SU-DHL-6 (cell line): ENCODE results near the gene PLCH1.

Source experiments
- H2AFZ ChIP-seq: fragments of 200-600 bp; sonication (generic); 2 replicates; pipeline ENCODE4 v1.6.1; 2014; ENCODE audit warnings: low read depth, mild to moderate bottlenecking, moderate library complexity, mixed read lengths, antibody characterized with exemption, low read length; ENCODE audit not compliant: severe bottlenecking
- H3F3A ChIP-seq: fragments of 200-600 bp; shearing (Covaris generic); 2 replicates; pipeline ENCODE4 v1.6.0; 2016; ENCODE audit warnings: antibody characterized with exemption, mild to moderate bottlenecking; ENCODE audit not compliant: insufficient read depth
- H3K27ac ChIP-seq: fragments of 200-600 bp; sonication (generic); 2 replicates; pipeline ENCODE4 v1.5.1; 2016; ENCODE audit warnings: low read depth, mild to moderate bottlenecking, low read length, moderate library complexity, mixed read lengths
- H3K27me3 ChIP-seq: fragments of 200-600 bp; sonication (generic), shearing (Covaris generic); 2 replicates; pipeline ENCODE4 v1.6.0; 2014; ENCODE audit warnings: mild to moderate bottlenecking, low read length
- H3K36me3 ChIP-seq: fragments of 200-600 bp; sonication (generic); 2 replicates; pipeline ENCODE4 v1.6.1; 2014; ENCODE audit warnings: mild to moderate bottlenecking, low read length, mixed read lengths
- H3K4me2 ChIP-seq: fragments of 300-600, 200-600 bp; shearing (Covaris generic), sonication (generic); 2 replicates; pipeline ENCODE4 v1.6.0; 2014; ENCODE audit warnings: low read length, low read depth, mild to moderate bottlenecking; ENCODE audit not compliant: poor library complexity, severe bottlenecking
- H3K4me3 ChIP-seq: fragments of 200-600 bp; sonication (generic); 2 replicates; pipeline ENCODE4 v1.5.1; 2014; ENCODE audit warnings: antibody characterized with exemption, low read length, mild to moderate bottlenecking, mixed read lengths; ENCODE audit not compliant: insufficient read depth, poor library complexity, severe bottlenecking
- H3K79me2 ChIP-seq: fragments of 200-600 bp; sonication (generic); 2 replicates; pipeline ENCODE4 v1.6.1; 2014; ENCODE audit warnings: mild to moderate bottlenecking, low read length, moderate library complexity; ENCODE audit not compliant: insufficient read depth
- H3K9ac ChIP-seq: fragments of 200-600 bp; sonication (generic); 2 replicates; pipeline ENCODE4 v1.7.0; 2014; ENCODE audit warnings: mild to moderate bottlenecking, low read length
- H3K9me2 ChIP-seq: fragments of 200-600 bp; sonication (generic); replicated peaks from 2 replicates; pipeline ENCODE4 v1.6.1; 2014; ENCODE audit warnings: low read length; ENCODE audit not compliant: insufficient read depth
- H3K9me3 ChIP-seq: fragments of 200-600 bp; sonication (generic); 2 replicates; pipeline ENCODE4 v1.6.1; 2014; ENCODE audit warnings: low read length, mixed read lengths; ENCODE audit not compliant: insufficient read depth
- H4K20me1 ChIP-seq: fragments of 200-600 bp; sonication (generic); 2 replicates; pipeline ENCODE4 v1.6.1; 2014; ENCODE audit warnings: low read depth, mild to moderate bottlenecking, antibody characterized with exemption, low read length, moderate library complexity, mixed read lengths
- CTCF ChIP-seq: fragments of 200-600 bp; sonication (generic); IDR thresholded peaks from one replicate; pipeline ENCODE4 v1.5.1; 2017; ENCODE audit warnings: antibody characterized with exemption, mild to moderate bottlenecking, low read length, moderate library complexity; ENCODE audit not compliant: insufficient read depth, poor library complexity, severe bottlenecking
- EZH2phosphoT487 ChIP-seq: fragments of 200-600 bp; sonication (generic), shearing (Covaris generic); conservative IDR thresholded peaks from 2 replicates; pipeline ENCODE4 v1.6.1; 2018; ENCODE audit warnings: mild to moderate bottlenecking, antibody characterized with exemption, low read length, moderate library complexity, mixed read lengths

Gene PLCH1

GRCh38 chr3:155347901-155348300, 397.0 kb downstream of the PLCH1 start:
- H3K9me2 ChIP-seq, result no peaks in the 10 kb centered on the region
- H4K20me1 ChIP-seq, result no peaks in the 10 kb centered on the region
- H3K9me3 ChIP-seq, result no peaks in the 10 kb centered on the region
- H3K79me2 ChIP-seq, result no peaks in the 10 kb centered on the region
- H2AFZ ChIP-seq, result no peak overlapping the region
- H3K36me3 ChIP-seq, result no peaks in the 10 kb centered on the region
- TF ChIP-seq CTCF (no peak), EZH2phosphoT487 (no peak)
- H3K27me3 ChIP-seq, result no peaks in the 10 kb centered on the region
- no peak overlapping the region for H3K27ac ChIP-seq
- H3K9ac ChIP-seq, result no peak overlapping the region
- H3K4me2 ChIP-seq, result no peak overlapping the region
- no peak overlapping the region for H3K4me3 ChIP-seq
- no peaks in the 10 kb centered on the region for H3F3A ChIP-seq

- H3K79me2 ChIP-seq, result no peaks in the 10 kb centered on the region
- no peak overlapping the region for H2AFZ ChIP-seq
- no peaks in the 10 kb centered on the region for H3K9me3 ChIP-seq
- no peak overlapping the region for H3K4me3 ChIP-seq
- no peaks in the 10 kb centered on the region for H3K9me2 ChIP-seq
- H4K20me1 ChIP-seq, result no peaks in the 10 kb centered on the region
- no peak overlapping the region for H3K4me2 ChIP-seq
- no peaks in the 10 kb centered on the region for H3K36me3 ChIP-seq
- no peaks in the 10 kb centered on the region for H3F3A ChIP-seq
- H3K27me3 ChIP-seq, result no peaks in the 10 kb centered on the region
- no peak for TF ChIP-seq CTCF
- TF ChIP-seq EZH2phosphoT487, result no peak
- H3K27ac ChIP-seq, result no peak overlapping the region
- H3K9ac ChIP-seq, result no peak overlapping the region
Observed at GRCh38 chr3:155342344-155342743, 402.5 kb downstream of the PLCH1 start.

- H3K4me3 ChIP-seq, result no peak overlapping the region
- no peaks in the 10 kb centered on the region for H3K79me2 ChIP-seq
- H3F3A ChIP-seq, result no peaks in the 10 kb centered on the region
- no peak overlapping the region for H2AFZ ChIP-seq
- TF ChIP-seq CTCF (no peak), EZH2phosphoT487 (no peak)
- H3K27ac ChIP-seq, result no peak overlapping the region
- no peaks in the 10 kb centered on the region for H4K20me1 ChIP-seq
- H3K9me2 ChIP-seq, result no peaks in the 10 kb centered on the region
- H3K27me3 ChIP-seq, result no peaks in the 10 kb centered on the region
- H3K9ac ChIP-seq, result no peak overlapping the region
- no peaks in the 10 kb centered on the region for H3K36me3 ChIP-seq
- H3K4me2 ChIP-seq, result no peak overlapping the region
- H3K9me3 ChIP-seq, result no peaks in the 10 kb centered on the region
Observed at GRCh38 chr3:155339052-155339451, 405.8 kb downstream of the PLCH1 start.
